CMK (cell line): Measurements from ENCODE around the gene SERGEF.

Experiments
- DNase-seq: peaks from one replicate; pipeline ENCODE4 v3.0.0-alpha.2; 2010; ENCODE audit warnings: low read depth

SERGEF gene

DNA sequence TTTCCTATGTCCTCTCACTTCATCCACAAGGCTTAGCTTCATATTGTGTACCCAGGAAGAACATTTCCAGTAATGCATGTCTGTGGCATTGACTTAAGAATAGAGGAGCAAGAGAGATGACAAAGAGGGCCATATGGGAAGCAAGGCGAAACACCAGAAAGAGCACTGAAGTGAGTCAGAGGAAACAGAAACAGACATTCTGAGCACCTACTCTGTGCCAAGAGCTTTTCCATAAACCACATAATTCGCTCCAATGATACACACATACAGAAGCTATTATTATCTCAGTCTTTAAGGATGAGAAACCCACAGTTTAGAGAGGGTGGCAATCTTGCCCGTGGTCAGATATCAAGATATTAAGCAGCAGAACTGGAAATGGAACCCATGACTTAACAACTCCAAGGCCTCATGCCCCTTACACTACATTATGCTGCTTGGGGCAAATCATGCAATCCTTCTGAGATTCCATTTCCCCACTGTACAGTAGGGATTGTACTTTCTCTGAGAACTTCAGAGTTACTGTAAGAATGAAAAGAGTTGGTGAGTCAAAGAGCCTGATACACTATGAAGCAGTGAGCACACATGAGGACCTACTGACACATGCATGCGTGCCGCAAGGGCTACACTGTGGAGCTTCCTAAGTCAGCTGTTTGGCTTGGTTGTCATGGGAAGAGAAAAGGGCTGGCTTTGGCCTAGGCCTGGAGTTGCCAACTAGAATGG, 151.7 kb downstream of the SERGEF start:
- DNase-seq, result no peak

DNA sequence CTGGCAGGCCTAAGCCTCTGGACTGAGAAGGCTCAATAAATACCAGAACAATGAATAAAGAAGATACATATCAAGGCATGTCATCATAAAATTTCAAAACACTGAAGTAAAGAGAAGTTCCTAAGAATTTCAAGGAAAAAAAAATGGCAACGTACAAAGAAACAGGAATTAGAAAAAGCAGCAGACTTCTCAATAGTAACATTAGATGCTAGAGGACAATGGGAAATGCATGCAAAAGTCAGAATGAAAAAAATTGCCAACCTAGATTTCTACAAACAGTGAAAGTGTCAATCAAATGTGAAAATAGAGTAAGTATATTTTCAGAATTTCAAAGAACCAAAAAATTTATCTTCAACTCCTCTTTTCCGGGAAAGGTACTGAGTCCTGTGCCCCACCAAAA, 153.3 kb downstream of the SERGEF start:
- no peak for DNase-seq

DNA sequence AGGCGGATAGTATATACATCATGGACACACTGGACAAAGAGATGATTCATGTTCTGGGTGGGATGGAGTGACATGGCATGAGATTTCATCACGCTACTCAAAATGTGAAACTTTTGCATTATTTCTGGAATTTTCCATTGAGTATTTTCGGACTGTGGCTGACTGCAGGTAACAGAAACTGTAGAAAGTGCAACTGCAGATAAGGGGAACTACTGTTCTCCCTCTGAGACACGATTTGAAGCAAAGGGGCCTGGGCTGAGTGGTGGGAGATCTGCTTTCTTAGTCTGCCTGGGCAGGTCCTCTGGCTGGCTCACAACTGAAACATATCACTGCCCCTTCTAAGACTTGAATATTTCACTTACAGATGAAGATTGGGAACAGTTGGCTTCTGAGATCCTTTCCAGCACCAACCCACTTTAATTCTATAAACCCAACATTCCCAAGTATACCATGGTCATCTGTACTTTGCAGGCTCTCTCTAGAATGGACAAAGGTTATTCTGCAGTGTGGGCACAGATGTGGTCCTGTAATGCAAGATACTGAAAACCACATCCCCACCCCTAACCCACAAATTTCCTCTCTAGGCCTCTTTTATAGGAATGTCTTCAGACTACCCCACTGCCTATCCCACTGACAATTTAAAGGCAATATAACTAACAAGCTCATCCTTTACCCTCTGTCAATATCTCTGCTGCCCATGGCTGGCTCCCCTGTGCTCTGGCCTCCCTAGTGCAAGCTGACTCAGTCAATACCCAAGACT, 157.1 kb downstream of the SERGEF start:
- no peak for DNase-seq

DNA sequence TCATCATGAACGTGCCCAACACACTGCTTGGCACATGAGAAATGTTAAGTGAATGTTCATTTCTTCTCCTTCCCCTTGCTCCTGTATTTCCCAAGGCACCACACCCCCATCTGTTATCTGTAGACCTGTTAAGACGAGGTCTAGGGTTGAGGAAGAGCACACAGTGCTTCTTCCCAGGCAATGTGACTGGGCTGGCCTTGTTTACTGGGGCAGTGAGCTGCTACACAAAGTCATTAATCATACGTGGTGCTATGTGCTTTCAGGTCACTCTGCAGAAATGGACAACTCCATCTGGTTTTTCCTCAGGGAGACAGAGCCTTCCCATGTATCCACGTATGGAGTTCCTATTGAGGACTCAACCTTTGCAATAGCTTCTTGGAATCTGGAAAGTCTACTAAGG, 159.6 kb downstream of the SERGEF start:
- no peak for DNase-seq

DNA sequence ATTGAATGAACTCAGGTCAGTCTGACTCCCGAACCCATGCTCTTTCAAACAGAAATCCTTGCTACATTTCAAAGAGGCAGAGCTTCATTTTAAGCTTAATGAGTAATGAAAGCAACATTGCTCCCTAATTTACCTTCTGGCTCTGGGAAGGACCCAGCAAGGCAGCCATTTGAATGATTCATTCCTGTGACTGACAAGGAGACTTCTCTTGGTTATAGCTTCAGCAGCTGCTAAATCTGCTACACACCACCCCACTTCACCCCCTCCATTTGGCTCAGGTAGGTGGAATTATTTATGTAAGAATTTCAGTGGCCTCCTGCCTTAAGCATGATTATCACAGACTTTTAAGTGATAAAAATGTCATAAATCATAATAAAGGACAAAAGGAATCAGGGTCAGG, 160.6 kb downstream of the SERGEF start:
- DNase-seq, result no peak

DNA sequence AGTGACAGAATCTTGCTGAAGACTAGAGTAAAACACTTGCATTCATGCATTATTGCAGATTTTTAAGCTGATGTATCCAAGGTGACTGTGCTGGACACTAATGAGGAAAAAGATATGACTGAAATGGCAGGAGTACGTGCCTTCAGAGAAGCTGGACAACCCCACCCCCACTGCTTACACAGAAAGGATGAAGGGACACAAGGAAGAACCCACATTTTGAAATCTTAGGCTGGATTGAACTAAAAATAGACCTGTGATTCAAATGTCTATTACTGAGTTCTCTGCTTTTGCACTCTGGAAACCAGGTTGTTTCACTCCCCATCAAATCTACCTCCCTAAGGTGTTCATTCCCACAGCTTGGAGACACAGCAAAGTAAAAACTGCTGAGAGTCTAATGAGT, 161.2 kb downstream of the SERGEF start:
- DNase-seq, result no peak

DNA sequence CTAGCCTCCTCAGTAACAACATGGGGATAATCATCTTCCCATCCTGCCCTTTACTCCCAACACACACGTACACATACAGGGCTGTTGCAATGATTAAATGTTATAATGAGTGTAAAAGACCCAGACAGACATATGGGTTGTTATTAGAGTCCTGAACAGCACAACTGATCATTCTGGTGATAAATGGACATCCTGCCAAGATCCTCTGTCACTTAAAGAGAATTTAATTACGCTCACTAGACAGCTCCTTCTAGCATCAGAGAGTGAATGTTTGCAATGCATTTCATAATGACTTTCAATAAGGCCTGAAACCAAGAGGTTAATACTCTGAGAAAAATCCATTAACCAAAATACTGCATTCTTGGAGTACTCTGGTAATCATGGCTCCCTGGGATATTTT, 162.5 kb downstream of the SERGEF start:
- no peak for DNase-seq

DNA sequence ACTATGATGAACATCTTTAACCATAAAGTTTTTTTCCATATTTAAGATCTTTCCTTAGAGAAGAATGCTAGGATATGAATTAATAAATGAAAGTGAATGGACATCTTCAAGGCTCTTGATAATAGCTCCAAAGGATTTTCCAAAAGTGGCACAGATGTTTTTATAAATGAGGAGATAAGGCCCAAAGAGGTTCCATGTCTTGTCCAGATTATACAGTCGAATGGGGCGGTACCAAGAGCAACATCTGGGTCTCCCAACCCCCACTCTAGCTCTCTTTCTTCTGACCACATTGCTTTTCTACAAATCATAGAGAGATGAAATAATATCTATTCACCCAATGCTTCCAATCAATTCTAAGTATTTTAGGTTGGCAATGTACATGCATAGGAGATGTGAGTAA, 164.1 kb downstream of the SERGEF start:
- no peak for DNase-seq

DNA sequence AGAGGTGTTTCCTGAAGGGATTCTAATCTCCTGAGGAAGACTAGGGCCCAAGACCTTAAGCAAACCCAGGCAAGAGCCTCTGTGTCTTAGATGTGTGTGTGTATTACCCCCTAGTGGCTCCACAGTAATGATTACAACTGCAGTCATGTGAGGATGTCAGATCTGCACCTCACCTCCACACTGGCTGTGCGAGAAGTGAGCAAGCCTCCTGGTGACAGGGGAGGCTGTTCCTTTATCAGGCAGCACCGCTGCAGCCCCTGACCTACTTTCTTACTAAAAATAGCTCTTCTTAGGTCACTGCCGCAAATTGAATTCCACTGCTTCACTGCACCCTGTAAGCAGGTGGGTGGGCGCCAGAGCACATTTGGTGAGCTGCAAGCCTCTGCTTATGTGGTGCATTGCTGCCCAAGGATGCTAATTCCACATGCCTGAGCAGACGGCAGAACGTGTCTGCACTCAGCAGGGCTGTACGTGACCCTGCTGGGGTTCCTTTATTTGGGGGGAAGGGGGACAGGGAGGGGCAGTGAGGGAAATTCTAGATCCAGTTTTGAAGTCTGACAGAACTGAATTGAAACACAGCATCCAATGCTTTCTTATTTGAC, 165.9 kb downstream of the SERGEF start:
- no peak for DNase-seq

DNA sequence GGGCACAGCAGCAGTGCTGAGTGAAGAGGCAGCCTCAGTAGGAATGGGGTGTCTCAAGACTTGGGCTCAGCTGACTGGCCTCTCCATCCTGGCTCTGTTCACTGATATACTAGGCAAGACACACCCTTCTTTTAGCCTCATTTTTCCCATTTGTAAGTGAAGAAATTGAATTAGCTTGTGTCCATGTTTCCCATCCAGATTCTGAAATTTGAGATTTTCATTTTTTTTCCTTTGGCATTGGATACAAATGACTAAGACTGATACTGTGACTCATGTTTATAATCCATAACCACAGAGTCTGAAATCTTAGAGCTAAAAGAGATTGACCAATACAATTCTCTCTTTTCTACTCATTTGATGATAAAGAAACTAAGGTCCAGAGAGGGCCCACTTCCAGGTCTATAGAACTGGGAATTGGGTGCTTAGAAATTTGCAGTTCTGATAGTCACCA, 167.4 kb downstream of the SERGEF start:
- DNase-seq, result no peak

DNA sequence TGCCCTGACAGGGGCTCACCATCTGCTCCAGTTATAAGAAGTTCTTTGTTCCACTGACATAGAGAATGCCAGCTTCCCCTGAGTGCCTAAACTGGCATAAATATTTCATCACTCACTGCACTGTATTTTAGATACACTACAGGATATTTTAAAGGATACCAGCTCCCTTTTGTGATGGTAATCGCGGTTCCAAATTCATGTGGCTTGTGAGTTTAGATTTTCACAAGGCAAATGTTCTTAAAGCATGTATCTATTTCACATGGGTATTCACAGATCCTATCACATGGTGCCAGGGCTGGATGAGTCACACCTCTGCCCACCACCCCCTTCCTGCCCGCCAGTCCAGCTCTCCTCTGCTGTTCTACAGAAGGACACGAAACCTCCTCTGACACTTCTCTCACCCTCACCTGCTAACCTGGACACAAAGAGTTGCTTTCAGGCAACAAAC, 172.7 kb downstream of the SERGEF start:
- DNase-seq, result no peak

DNA sequence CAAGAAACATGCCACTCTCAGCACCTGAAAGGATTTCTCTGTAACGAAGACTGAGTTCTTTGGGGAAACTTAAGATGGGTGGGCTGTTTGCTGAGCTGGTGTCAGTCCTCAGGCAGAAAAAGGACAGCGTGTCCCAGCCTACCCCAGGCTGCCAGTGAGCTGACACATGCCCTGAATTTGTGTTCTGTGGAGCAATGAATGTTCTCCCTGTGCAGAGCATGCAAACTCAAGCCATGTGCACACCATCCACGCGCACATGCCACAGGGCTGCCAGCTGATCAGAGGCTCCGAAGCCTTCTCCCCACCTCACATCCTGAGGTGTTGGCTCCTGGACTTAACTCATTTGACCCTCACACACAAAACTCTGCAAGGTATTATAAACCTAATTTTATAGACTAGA, 173.4 kb downstream of the SERGEF start:
- DNase-seq, result no peak

DNA sequence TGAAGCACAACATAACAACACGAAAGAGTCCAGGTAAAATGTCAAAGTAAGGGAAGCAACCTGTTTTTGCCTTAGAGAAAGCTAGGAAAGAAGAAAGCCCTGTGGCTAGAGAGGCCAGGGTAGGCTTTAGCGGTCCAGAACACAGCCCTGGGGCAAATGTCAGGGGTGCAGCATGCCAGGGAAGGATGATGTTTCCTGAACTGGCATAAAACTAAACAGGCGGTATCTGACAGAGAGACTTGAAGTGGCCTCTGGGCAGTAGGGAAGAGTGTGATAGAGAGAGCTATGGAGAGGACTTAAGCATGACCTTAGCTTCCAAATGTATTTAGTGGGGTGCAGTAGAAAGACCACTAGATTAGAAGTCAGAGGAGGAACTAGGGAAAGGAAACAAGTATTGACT, 174.7 kb downstream of the SERGEF start:
- no peak for DNase-seq

DNA sequence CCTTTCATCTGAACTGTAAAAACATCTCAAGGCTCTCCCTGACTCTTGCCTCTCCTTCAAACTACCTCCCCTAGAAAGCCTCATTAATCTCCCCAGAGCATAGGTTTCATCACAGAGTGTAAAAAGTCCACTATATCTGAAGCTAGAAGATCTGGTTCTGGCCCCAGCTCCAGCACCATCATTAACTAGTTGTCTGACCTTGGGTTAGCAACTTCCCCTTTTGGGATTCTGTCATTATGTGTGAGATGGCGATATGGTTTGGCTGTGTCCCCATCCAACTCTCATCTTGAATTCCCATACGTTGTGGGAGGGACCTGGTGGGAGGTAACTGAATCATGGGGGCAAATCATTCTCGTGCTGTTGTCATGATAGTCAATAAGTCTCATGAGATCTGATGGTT, 181.0 kb downstream of the SERGEF start:
- DNase-seq, result no peak

DNA sequence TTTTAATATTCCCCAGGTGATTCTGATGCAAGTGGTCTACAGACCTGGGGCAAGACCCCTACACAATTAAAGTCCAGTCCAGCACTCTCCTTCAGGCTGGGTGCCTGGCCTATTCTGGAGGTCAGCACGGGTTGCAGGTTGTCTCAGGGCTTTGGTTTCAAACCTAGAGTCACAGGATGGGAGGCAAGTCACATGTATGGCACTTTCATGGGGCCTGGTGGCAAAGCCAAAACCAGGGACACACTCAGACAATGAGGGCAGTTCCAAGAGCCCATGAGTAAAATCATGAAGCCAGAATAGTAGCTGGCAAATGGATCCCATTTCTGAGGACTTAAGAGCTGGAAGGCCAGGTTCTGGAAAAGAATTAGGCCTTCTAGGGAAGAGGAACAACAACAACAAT, 181.6 kb downstream of the SERGEF start:
- no peak for DNase-seq

DNA sequence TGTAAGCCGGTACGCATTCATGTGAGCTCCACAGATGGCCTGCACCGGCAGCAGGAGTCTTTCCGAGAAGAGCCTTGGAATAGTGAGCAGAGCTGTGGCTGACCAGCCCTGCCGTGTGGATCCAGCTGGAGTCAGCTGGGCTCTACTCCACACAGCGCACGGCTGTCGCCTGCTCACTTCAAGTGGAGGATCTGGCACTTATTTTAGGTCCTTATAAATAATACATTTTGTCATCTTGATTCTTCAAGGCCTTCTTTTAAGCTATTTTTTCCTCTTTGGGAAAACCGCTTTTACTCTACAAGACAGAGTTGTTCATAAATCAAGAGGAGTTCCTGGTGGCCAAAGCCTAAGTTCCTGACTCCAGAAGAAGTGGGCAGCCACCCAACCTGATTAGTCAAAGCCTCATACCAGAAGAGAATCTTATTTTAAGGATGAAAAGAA, 184.5 kb downstream of the SERGEF start:
- no peak for DNase-seq

DNA sequence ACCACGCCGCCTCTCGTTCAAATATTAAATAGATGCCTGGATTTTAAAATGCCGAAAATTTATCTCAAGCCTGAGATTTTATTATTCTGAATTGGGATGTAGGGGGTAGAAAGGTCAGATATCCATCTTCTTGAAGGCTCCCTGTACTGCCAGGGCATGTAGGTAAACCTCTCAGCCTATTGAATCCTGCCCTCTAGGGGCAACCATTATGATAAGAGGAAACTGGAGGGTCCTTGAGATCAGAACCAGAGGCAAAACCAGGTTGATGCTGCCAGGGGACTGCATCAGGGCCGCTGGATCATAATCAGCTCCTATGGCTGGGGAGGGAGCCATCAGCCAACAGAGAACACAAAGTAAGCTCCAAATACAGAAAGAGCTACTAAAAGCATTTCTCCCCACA, 185.8 kb downstream of the SERGEF start:
- no peak for DNase-seq

DNA sequence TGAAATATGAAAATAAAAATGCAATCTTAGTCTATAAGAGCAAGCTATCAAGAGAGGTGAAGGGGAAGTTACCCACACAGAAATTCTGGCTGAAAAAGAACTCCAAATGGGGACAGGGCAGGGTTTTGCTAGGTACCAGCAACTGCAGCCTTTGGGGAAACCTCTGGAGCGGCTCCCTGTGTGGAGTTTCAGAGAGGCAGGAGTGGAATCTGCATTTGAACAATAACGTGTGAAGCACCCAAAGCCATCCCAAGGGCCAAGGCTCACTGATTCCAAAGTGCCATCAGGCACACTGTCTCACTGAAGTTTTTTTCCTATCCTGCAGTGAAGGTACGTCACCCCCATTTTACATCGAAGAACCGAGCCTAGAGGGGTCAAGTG, 190.5 kb downstream of the SERGEF start:
- no peak for DNase-seq

DNA sequence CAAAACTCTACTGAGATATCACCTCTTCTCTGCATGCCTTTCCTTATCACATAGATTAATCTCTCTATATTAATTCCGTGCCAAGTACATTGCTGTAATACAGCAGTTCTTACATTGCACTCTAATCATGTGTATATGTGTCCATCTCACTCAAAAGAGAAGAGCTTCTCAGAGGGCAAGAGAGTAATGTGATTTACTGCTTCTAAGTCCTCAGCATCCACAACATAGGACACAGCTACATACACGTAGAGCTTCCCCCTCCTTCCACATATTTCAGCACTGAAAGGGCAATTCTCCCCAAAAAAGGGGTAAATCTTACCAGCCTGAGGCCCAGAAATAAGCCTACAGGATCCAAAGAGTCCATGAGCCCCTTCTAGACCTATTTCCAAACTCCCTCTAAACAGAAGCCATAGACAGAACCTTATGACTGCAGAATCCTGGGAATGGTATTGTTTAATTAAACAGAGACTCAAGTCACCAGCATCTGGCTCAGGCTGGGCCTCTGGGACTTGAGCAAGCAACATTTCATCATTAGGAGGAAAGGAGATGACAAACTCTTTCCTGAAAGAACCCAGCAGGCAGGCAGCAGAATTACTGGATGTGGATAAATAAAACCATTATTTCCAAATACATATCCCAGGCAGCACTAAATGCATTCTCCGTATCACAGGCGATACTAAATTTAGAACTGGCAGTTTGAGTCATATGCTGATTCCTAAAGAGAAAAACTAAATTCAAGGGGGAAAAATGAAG, 191.0 kb downstream of the SERGEF start:
- no peak for DNase-seq

DNA sequence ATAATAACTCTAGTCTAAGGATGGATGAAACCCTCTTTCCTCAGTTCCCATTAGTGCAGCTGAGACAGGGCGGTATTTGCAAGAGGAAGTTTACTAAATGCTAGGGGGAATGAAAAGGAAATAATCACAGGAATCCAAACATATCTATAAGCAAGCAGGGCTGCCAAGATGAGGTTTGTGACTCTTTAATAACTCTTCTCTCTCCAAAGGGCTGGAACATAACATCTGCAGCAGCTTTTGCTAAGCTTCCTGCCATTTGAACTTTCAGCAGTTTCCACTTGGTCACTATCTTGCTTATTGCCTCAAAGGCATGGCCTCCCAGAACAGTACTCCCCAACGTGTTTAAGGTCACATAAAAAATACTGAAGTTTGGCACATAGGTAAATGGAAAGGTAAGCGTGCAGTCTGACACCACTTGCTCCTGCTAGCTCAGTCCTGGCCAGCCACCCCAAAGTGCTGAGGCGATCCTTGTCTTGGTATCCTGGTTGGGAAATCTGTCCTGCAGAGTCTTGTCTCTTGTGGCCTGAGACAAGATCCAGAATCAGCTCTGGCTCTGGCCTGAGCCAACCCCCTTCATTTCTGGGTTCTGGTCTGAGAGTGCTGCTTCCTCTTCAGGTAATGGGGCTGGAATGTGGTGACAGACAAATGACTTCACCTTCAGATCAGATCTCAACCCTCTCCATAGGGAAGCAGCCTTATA, 196.5 kb downstream of the SERGEF start:
- DNase-seq, result no peak

DNA sequence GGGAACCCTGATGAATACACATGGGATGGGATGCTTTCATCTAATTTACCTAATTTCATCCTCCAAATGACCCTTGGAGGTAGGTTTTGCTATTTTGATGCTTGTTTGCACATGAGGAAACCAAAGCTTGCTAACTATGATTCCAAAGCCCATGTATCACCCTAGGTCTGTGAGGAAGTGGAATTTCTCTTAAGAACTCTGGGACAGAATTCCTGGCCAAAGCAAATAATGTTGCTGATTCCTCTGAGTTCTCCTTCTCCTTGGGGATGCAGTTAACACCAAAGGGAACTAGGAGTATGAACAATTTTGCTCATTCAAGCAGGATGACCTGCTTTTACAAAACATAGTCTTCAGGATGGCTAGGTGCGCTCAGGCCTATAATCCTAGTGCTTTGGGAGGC, 198.3 kb downstream of the SERGEF start:
- DNase-seq, result no peak
